RWPE2 (cell line): ENCODE measurements around the gene TDRD12.
"Not testable (repeated sequence)": the region's sequence is repeated elsewhere in the genome, so short reads cannot be mapped to it uniquely, and the experiment has no call there.

Experiments used
- ATAC-seq: fragments of 200-7000 bp; cut with Tn5 transposase; 3 replicates; pipeline ENCODE4 v1.9.1; 2021; ENCODE audit warnings: low read depth
- DNase-seq: peaks from one replicate; pipeline ENCODE4 v3.0.0-alpha.2; 2020; ENCODE audit warnings: low spot score
- H3K27ac ChIP-seq: fragments of 450-650 bp; 2 replicates; pipeline ENCODE4 v1.5.1; 2017; ENCODE audit warnings: mild to moderate bottlenecking; ENCODE audit not compliant: poor library complexity, severe bottlenecking
- H3K27me3 ChIP-seq: fragments of 250-450 bp; sonication (Bioruptor Pico); 2 replicates; pipeline ENCODE4 v1.5.1; 2021; ENCODE audit warnings: mild to moderate bottlenecking, moderate library complexity; ENCODE audit not compliant: insufficient read depth, poor library complexity, severe bottlenecking
- H3K36me3 ChIP-seq: fragments of 250-450 bp; sonication (Bioruptor Pico); 2 replicates; pipeline ENCODE4 v1.5.1; 2020; ENCODE audit warnings: low read depth, mild to moderate bottlenecking, moderate library complexity
- H3K4me1 ChIP-seq: fragments of 250-450 bp; sonication (Bioruptor Pico); 2 replicates; pipeline ENCODE4 v1.5.1; 2021; ENCODE audit warnings: mild to moderate bottlenecking, moderate library complexity; ENCODE audit not compliant: insufficient read depth, poor library complexity, severe bottlenecking
- H3K4me3 ChIP-seq: fragments of 250-450 bp; sonication (Bioruptor Pico); 2 replicates; pipeline ENCODE4 v1.5.1; 2021; ENCODE audit warnings: mild to moderate bottlenecking, moderate library complexity; ENCODE audit not compliant: severe bottlenecking
- H3K9me3 ChIP-seq: fragments of 250-450 bp; sonication (Bioruptor Pico); 2 replicates; pipeline ENCODE4 v1.5.1; 2021; ENCODE audit warnings: mild to moderate bottlenecking, moderate library complexity; ENCODE audit not compliant: severe bottlenecking
- TF ChIP-seq, protein P1 (sequence below): fragments of 450-650 bp; IDR thresholded peaks from one replicate; pipeline ENCODE4 v1.5.1; 2017; ENCODE audit warnings: mild to moderate bottlenecking, moderate library complexity; ENCODE audit not compliant: poor library complexity, severe bottlenecking

Gene TDRD12

DNA sequence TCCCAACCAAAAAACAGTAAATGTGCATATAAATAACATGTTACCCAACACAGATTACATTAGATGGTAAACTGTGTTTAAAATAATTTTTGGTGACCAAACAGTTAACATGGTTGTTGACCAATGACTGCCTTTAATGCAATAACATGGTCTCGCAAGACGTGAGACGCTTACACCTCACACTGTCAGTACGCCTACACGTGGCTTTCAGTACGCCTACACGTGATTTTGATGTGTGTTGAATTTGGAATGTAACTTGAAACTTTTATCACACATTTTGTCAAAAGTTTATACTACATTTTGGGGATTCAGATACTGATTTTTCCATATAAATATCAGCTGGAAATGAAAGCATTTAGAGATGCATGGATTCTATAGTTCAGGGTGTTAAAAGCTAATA is 118.0 kb downstream of the TDRD12 start:
- Histone ChIP-seq H3K27me3 (no peaks in the 10 kb centered on the region), H3K36me3 (no peaks in the 10 kb centered on the region), H3K27ac (no peak overlapping the region), H3K9me3 (peaks cover 3% of the 10 kb centered on the region), H3K4me1 (no peaks in the 10 kb centered on the region), H3K4me3 (no peak overlapping the region)
- TF ChIP-seq, protein P1, sequence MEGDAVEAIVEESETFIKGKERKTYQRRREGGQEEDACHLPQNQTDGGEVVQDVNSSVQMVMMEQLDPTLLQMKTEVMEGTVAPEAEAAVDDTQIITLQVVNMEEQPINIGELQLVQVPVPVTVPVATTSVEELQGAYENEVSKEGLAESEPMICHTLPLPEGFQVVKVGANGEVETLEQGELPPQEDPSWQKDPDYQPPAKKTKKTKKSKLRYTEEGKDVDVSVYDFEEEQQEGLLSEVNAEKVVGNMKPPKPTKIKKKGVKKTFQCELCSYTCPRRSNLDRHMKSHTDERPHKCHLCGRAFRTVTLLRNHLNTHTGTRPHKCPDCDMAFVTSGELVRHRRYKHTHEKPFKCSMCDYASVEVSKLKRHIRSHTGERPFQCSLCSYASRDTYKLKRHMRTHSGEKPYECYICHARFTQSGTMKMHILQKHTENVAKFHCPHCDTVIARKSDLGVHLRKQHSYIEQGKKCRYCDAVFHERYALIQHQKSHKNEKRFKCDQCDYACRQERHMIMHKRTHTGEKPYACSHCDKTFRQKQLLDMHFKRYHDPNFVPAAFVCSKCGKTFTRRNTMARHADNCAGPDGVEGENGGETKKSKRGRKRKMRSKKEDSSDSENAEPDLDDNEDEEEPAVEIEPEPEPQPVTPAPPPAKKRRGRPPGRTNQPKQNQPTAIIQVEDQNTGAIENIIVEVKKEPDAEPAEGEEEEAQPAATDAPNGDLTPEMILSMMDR: no peak
- DNase-seq (no peak), ATAC-seq (no peak)

DNA sequence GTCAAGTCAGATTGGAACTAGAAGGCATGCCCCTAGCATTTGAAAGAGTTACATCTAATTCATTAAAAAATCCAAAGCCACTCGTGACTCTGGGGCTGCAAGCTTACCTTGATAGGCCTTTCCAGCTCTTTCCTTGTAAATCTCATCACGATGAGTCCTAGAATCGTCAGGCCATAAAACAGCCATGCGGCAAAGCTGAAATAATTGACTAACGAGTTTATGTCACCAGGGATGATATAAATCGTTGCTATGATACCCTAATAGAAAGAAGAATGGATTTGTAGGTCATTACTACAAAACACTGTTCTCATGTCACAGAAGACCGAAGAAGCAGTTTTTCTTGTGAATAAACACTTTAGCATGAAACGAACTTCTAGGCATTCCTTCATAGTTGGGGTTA is 122.5 kb downstream of the TDRD12 start:
- no peaks in the 10 kb centered on the region for H3K36me3 ChIP-seq
- no peak overlapping the region for H3K27ac ChIP-seq
- peaks cover 3% of the 10 kb centered on the region for H3K9me3 ChIP-seq
- TF ChIP-seq, protein P1: no peak
- H3K4me1 ChIP-seq: no peaks in the 10 kb centered on the region
- H3K27me3 ChIP-seq: no peaks in the 10 kb centered on the region
- H3K4me3 ChIP-seq: no peak overlapping the region
- ATAC-seq: no peak
- no peak for DNase-seq

DNA sequence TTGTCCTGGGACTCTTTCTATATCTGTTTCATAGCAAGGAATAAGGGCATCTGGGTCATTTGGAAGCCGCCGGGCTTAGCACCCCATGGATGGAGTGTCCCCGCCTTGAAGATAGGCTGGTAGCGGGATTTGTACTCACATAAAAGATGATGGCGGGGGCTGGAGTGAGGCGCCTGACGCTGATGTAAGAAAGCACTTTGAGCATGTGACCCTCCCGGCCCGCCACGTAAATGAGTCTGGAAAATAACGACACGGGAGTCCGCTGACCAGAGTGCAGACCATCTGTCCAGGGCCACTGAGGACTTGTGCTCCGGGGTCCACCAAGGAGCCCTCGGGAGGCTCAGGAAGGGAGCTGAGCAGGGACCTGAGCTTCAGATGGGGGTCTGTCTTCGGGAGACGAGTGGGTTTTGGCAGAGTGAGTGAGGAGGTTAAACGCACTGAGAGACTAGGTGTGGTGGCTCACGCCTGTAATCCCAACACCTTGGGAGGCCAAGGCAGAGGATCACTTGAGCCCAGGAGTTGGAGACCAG is 124.2 kb downstream of the TDRD12 start:
- TF ChIP-seq, protein P1: no peak
- Histone ChIP-seq H3K36me3 (no peaks in the 10 kb centered on the region), H3K4me1 (no peaks in the 10 kb centered on the region), H3K27me3 (no peaks in the 10 kb centered on the region), H3K27ac (no peak overlapping the region), H3K4me3 (no peak overlapping the region), H3K9me3 (peaks cover 3% of the 10 kb centered on the region)
- DNase-seq: no peak
- ATAC-seq: no peak

DNA sequence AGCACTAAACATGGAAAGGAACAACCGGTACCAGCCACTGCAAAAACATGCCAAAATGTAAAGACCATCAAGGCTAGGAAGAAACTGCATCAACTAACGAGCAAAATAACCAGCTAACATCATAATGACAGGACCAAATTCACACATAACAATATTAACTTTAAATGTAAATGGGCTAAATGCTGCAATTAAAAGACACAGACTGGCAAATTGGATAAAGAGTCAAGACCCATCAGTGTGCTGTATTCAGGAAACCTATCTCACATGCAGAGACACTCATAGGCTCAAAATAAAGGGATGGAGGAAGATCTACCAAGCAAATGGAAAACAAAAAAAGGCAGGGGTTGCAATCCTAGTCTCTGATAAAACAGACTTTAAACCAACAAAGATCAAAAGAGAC is 128.5 kb downstream of the TDRD12 start:
- not testable (repeated sequence) for H3K27me3 ChIP-seq, ATAC-seq, H3K27ac ChIP-seq, H3K4me3 ChIP-seq, DNase-seq, H3K4me1 ChIP-seq, H3K9me3 ChIP-seq, H3K36me3 ChIP-seq

DNA sequence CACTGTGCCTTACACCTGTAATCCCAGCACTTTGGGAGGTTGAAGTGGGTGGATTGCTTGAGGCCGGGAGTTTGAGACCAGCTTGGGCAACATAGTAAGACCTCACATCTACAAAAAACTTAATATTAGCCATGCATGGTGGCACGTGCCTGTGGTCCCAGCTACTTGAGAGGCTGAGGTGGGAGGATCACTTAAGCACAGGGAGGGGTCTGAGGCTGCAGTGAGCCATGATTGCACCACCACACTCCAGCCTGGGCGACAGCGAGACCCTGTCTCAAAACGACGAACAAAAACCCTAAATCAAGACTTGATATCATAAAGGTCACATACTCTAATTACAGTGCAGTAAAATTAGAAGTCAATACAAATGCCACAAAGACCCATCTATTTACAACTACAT is 132.6 kb downstream of the TDRD12 start:
- Histone ChIP-seq H3K27ac (no peak overlapping the region), H3K36me3 (no peaks in the 10 kb centered on the region), H3K9me3 (no peaks in the 10 kb centered on the region), H3K4me1 (no peaks in the 10 kb centered on the region), H3K4me3 (no peak overlapping the region), H3K27me3 (no peaks in the 10 kb centered on the region)
- ATAC-seq (no peak), DNase-seq (no peak)
- TF ChIP-seq, protein P1: no peak

DNA sequence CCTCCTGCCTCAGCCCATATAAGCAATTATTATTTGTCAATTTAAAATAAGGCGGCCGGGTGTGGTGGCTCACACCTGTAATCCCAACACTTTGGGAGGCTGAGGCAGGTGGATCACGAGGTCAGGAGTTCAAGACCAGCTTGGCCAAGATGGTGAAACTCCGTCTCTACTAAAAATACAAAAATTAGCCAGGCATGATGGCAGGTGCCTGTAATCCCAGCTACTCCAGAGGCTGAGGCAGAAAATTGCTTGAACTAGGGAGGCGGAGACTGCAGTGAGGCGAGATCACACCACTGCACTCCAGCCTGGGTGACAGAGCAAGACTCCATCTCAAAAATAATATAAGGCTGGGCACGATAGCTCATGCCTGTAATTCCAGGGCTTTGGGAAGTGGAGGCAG is 137.3 kb downstream of the TDRD12 start:
- ATAC-seq, H3K27me3 ChIP-seq, H3K27ac ChIP-seq, H3K36me3 ChIP-seq, H3K4me1 ChIP-seq, H3K4me3 ChIP-seq, DNase-seq, H3K9me3 ChIP-seq: not testable (repeated sequence)
